SK-N-SH (cell line): ENCODE results near the gene NUMB. TPM values are rescaled to one million over a fixed set of nuclear protein-coding genes. Genes with fewer than 3 reads are reported as not detected.
A peak's percentile ranks its signal among the peaks of the same experiment; 100 is the strongest.

Experiments
- CTCF ChIA-PET: fragments of 300-600, 350-600 bp; formaldehyde crosslinking; extraction: SDS; loops from one replicate; lab custom pipeline; 2021; lab: Yijun Ruan, JAX
- POLR2A ChIA-PET: fragments of 350-600 bp; sonication (Branson Sonifier 250); formaldehyde crosslinking; extraction: SDS; loops from one replicate; lab custom pipeline; 2020; ENCODE audit warnings: antibody characterized with exemption, inconsistent platforms; lab: Yijun Ruan, JAX
- DNase-seq: peaks from one replicate; pipeline ENCODE4 v3.0.0; 2012
- H2AFZ ChIP-seq: fragments of 200-600 bp; sonication (generic); 2 replicates; pipeline ENCODE4 v1.8.1; 2016; ENCODE audit warnings: antibody characterized with exemption, mild to moderate bottlenecking, low read depth
- H3F3A ChIP-seq: fragments of 200-600 bp; sonication (generic); replicated peaks from 2 replicates; pipeline ENCODE3; 2016; ENCODE audit warnings: antibody characterized with exemption, mild to moderate bottlenecking; ENCODE audit not compliant: insufficient read depth
- H3K27ac ChIP-seq, 2 experiments: fragments of 200-500 bp in 1 of 2; fragments of 200-600 bp in 1 of 2; sonication (Bioruptor generic) in 1 of 2; sonication (generic), shearing (Covaris generic) in 1 of 2; 2 replicates each; pipeline versions ENCODE4 v1.5.1 to v1.6.1; 2014 to 2016; ENCODE audit warnings: low read depth in 2 of 2, inconsistent platforms in 1 of 2, low read length in 1 of 2, mild to moderate bottlenecking in 1 of 2, mixed read lengths in 1 of 2
- H3K27me3 ChIP-seq: fragments of 200-600 bp; sonication (generic), shearing (Covaris generic); 2 replicates; pipeline ENCODE4 v1.6.1; 2016; ENCODE audit warnings: mixed run types; ENCODE audit not compliant: insufficient read depth
- H3K36me3 ChIP-seq, 2 experiments: fragments of 200-500 bp in 1 of 2; fragments of 200-600 bp in 1 of 2; sonication (Bioruptor generic) in 1 of 2; sonication (generic) in 1 of 2; replicated peaks in 1 of 2; 2 replicates each; pipeline versions ENCODE3 to v1.5.1; 2014 to 2016; ENCODE audit warnings: low read length in 1 of 2, mild to moderate bottlenecking in 1 of 2; ENCODE audit not compliant: insufficient read depth in 2 of 2, control insufficient read depth in 1 of 2
- H3K4me1 ChIP-seq, 2 experiments: fragments of 200-500 bp in 1 of 2; fragments of 200-600 bp in 1 of 2; sonication (Bioruptor generic) in 1 of 2; sonication (generic), shearing (Covaris generic) in 1 of 2; 2 replicates each; pipeline versions ENCODE4 v1.5.1 to v1.6.1; 2014 to 2016; ENCODE audit warnings: low read depth in 1 of 2, low read length in 1 of 2, mixed run types in 1 of 2; ENCODE audit not compliant: insufficient read depth in 2 of 2, control insufficient read depth in 1 of 2
- H3K4me2 ChIP-seq: fragments of 200-600 bp; sonication (generic), shearing (Covaris generic); 2 replicates; pipeline ENCODE4 v1.6.1; 2017; ENCODE audit warnings: mixed run types
- H3K4me3 ChIP-seq, 2 experiments: fragments of 200-500 bp in 1 of 2; fragments of 200-600 bp in 1 of 2; sonication (Bioruptor generic) in 1 of 2; sonication (generic), shearing (Covaris generic) in 1 of 2; 2 replicates each; pipeline versions ENCODE4 v1.5.1 to v1.8.1; 2014 to 2016; ENCODE audit warnings: low read depth in 2 of 2, inconsistent platforms in 1 of 2, low read length in 1 of 2, mild to moderate bottlenecking in 1 of 2, mixed read lengths in 1 of 2, moderate library complexity in 1 of 2
- H3K79me2 ChIP-seq: fragments of 200-600 bp; sonication (generic); 2 replicates; pipeline ENCODE4 v1.8.1; 2017; ENCODE audit warnings: mild to moderate bottlenecking; ENCODE audit not compliant: insufficient read depth
- H3K9ac ChIP-seq: fragments of 200-600 bp; sonication (generic); 2 replicates; pipeline ENCODE4 v1.6.1; 2017; ENCODE audit warnings: mixed run types
- H3K9me2 ChIP-seq: fragments of 200-600 bp; sonication (generic); 2 replicates; pipeline ENCODE4 v1.6.1; 2017; ENCODE audit warnings: mixed run types
- H3K9me3 ChIP-seq: fragments of 200-600 bp; sonication (generic); 2 replicates; pipeline ENCODE4 v1.6.1; 2017; ENCODE audit warnings: mixed run types, mild to moderate bottlenecking, moderate library complexity
- H4K20me1 ChIP-seq: fragments of 200-600 bp; sonication (generic); 2 replicates; pipeline ENCODE4 v1.6.1; 2017; ENCODE audit warnings: mild to moderate bottlenecking, mixed run types; ENCODE audit not compliant: insufficient read depth
- CTCF ChIP-seq: fragments of 200-600 bp; sonication (generic); IDR thresholded peaks from 2 replicates; pipeline ENCODE4 v1.6.1; 2017; ENCODE audit warnings: antibody characterized with exemption, mild to moderate bottlenecking, moderate library complexity
- ELF1 ChIP-seq: IDR thresholded peaks from 2 replicates; pipeline ENCODE4 v1.4.0; 2012
- EP300 ChIP-seq, 2 experiments: IDR thresholded peaks; 2 replicates each; pipeline versions ENCODE4 v1.4.0 to v1.6.1; 2012; ENCODE audit warnings: borderline replicate concordance in 1 of 2, low read depth in 1 of 2, low read length in 1 of 2
- EZH2phosphoT487 ChIP-seq: fragments of 200-600 bp; sonication (generic); IDR thresholded peaks from 2 replicates; pipeline ENCODE4 v1.6.1; 2017; ENCODE audit warnings: low read depth, mixed run types, mild to moderate bottlenecking, antibody characterized with exemption, moderate library complexity, borderline replicate concordance
- FOSL2 ChIP-seq: IDR thresholded peaks from 2 replicates; pipeline ENCODE4 v1.4.0; 2012; ENCODE audit warnings: low read depth, mild to moderate bottlenecking, moderate library complexity, borderline replicate concordance
- FOXM1 ChIP-seq: IDR thresholded peaks from 2 replicates; pipeline ENCODE4 v1.4.0; 2012; ENCODE audit warnings: low read depth, mild to moderate bottlenecking
- GABPA ChIP-seq: IDR thresholded peaks from 2 replicates; pipeline ENCODE4 v1.4.0; 2012; ENCODE audit warnings: low read depth, mild to moderate bottlenecking
- GATA2 ChIP-seq: sonication (generic); formaldehyde crosslinking; IDR thresholded peaks from 2 replicates; pipeline ENCODE4 v1.5.0; 2020; ENCODE audit warnings: mild to moderate bottlenecking, missing genetic modification reagents
- JUND ChIP-seq: IDR thresholded peaks from 2 replicates; pipeline ENCODE4 v1.4.0; 2012
- MXI1 ChIP-seq: IDR thresholded peaks from 2 replicates; pipeline ENCODE4 v1.6.1; 2012; ENCODE audit warnings: mild to moderate bottlenecking, low read depth, low read length, improper control_type of control experiment
- NFIC ChIP-seq: IDR thresholded peaks from 2 replicates; pipeline ENCODE4 v1.4.0; 2012; ENCODE audit warnings: borderline replicate concordance
- NRF1 ChIP-seq: IDR thresholded peaks from 2 replicates; pipeline ENCODE4 v1.6.1; 2012; ENCODE audit warnings: low read depth, mild to moderate bottlenecking, low read length
- RCOR1 ChIP-seq: fragments of 150-350 bp; IDR thresholded peaks from 2 replicates; pipeline ENCODE4 v1.6.1; 2017; ENCODE audit warnings: antibody characterized with exemption, low read length
- REST ChIP-seq: IDR thresholded peaks from 2 replicates; pipeline ENCODE4 v1.6.1; 2012; ENCODE audit warnings: mild to moderate bottlenecking, low read depth, low read length, moderate library complexity
- SIN3A ChIP-seq: IDR thresholded peaks from 2 replicates; pipeline ENCODE4 v1.6.1; 2012; ENCODE audit warnings: low read depth, mild to moderate bottlenecking, low read length, moderate library complexity, borderline replicate concordance
- SMC3 ChIP-seq: IDR thresholded peaks from 2 replicates; pipeline ENCODE4 v1.6.1; 2012; ENCODE audit warnings: low read depth, low read length, improper control_type of control experiment
- TAF1 ChIP-seq: IDR thresholded peaks from 2 replicates; pipeline ENCODE4 v1.6.1; 2012; ENCODE audit warnings: low read depth, mild to moderate bottlenecking, low read length, moderate library complexity, borderline replicate concordance
- TEAD4 ChIP-seq: IDR thresholded peaks from 2 replicates; pipeline ENCODE4 v1.4.0; 2012; ENCODE audit warnings: mild to moderate bottlenecking, borderline replicate concordance; ENCODE audit not compliant: insufficient read depth
- USF2 ChIP-seq: fragments of 150-350 bp; IDR thresholded peaks from 2 replicates; pipeline ENCODE4 v1.6.1; 2017; ENCODE audit warnings: antibody characterized with exemption, low read length, low read depth, borderline replicate concordance
- YY1 ChIP-seq: IDR thresholded peaks from 2 replicates; pipeline ENCODE4 v1.4.0; 2012; ENCODE audit warnings: low read depth, mild to moderate bottlenecking
- WGBS: methylation state at CpG from one replicate; pipeline ENCODE4 v1.1.6; 2017; ENCODE audit warnings: low lambda C conversion rate; 5-methylcytosine and 5-hydroxymethylcytosine counted together
- polyA plus RNA-seq, 3 experiments: library from polyadenylated mRNA; depleted of rRNA; stranded (reverse); fragments of >200 nt; gene quantifications; 2 replicates each; pipeline ENCODE4 v1.2.3, GENCODE V29; 2012

Gene NUMB
- polyA plus RNA-seq, 1 of the 3 experiments (the other 2 are of a cell fraction): 58.4 TPM

GRCh38 chr14:73269729-73270531 is 188.4 kb downstream of the NUMB start:
- no peaks in the 10 kb centered on the region for H4K20me1 ChIP-seq
- no peaks in the 10 kb centered on the region for H3K79me2 ChIP-seq
- H3K27me3 ChIP-seq: no peaks in the 10 kb centered on the region
- peaks cover 5 to 16% of the 10 kb centered on the region in 2 experiments for H3K36me3 ChIP-seq
- no peaks in the 10 kb centered on the region for H3K9me3 ChIP-seq
- no peaks in the 10 kb centered on the region for H3F3A ChIP-seq
- no peak overlapping the region for H2AFZ ChIP-seq
- no peak overlapping the region for H3K4me3 ChIP-seq
- no peak overlapping the region for H3K4me2 ChIP-seq
- peak; percentile 34 for DNase-seq
- POLR2A ChIA-PET: no interaction called here
- H3K9me2 ChIP-seq: no peaks in the 10 kb centered on the region
- no peaks in the 10 kb centered on the region for H3K4me1 ChIP-seq
- TF ChIP-seq MXI1 (no peak), NFIC (no peak), TAF1 (no peak), JUND (no peak), FOSL2 (no peak), USF2 (no peak), NRF1 (no peak), ELF1 (no peak)
- CTCF ChIA-PET: interaction anchor here (0.7 to 1.4 kb wide), 3 partner anchors 10 to 202 kb away, joined by 3 to 4 read pairs (median 3); no protein-coding TSS in a partner anchor
- H3K9ac ChIP-seq: no peak overlapping the region
- 86% methylated on average over 45 of the region's 48 CpGs for WGBS
- no peak overlapping the region for H3K27ac ChIP-seq

- ChIA-PET POLR2A (interaction anchor here (0.5 kb wide), 1 partner anchor 28 kb away, joined by 3 read pairs; no protein-coding TSS in a partner anchor), CTCF (interaction anchor here (1.2 kb wide), 1 partner anchor 32 kb away, joined by 3 read pairs; no protein-coding TSS in a partner anchor)
- no peaks in the 10 kb centered on the region for H3K9me3 ChIP-seq
- H2AFZ ChIP-seq: no peak overlapping the region
- H3K27me3 ChIP-seq: no peaks in the 10 kb centered on the region
- no peaks in the 10 kb centered on the region for H4K20me1 ChIP-seq
- no peaks in the 10 kb centered on the region for H3K79me2 ChIP-seq
- no peak overlapping the region for H3K4me2 ChIP-seq
- no peak overlapping the region for H3K9ac ChIP-seq
- no peak overlapping the region for H3K4me3 ChIP-seq
- DNase-seq: no peak
- H3K36me3 ChIP-seq: peaks cover 0 to 4% of the 10 kb centered on the region in 2 experiments
- no peaks in the 10 kb centered on the region for H3K9me2 ChIP-seq
- 100% methylated on average over 3 of the region's 6 CpGs for WGBS
- no peaks in the 10 kb centered on the region for H3F3A ChIP-seq
- H3K27ac ChIP-seq: no peak overlapping the region
- H3K4me1 ChIP-seq: no peaks in the 10 kb centered on the region
- TF ChIP-seq SMC3 (no peak), GATA2 (CRISPR knock-in tag) (no peak), EZH2phosphoT487 (no peak), SIN3A (no peak), TEAD4 (no peak), FOXM1 (no peak), NFIC (no peak), CTCF (no peak), REST (no peak), NRF1 (no peak), ELF1 (no peak), EP300 (IDR thresholded peaks at IDR 0.05; ENCODE audit: borderline replicate concordance in 1 of 2, low read depth in 1 of 2, low read length in 1 of 2) (no peak), JUND (no peak), GABPA (no peak), TAF1 (no peak), RCOR1 (no peak), YY1 (no peak)
These were observed 190.9 kb downstream of the NUMB start for GRCh38 chr14:73267474-73267873.
